GM12878 (cell line): ENCODE measurements around the gene SEMA3B. TPM values are rescaled to one million over a fixed set of nuclear protein-coding genes. Genes with fewer than 3 reads are reported as not detected.

Source experiments
- ATAC-seq: fragments of 200-7000 bp; cut with Tn5 transposase; 3 replicates; pipeline ENCODE4 v1.9.1; 2020; ENCODE audit warnings: mild to moderate bottlenecking, moderate library complexity
- BruUV-seq: library from RNA; stranded (reverse); fragments of 400-500 nt; replicated peaks from 2 replicates; lab custom pipeline; 2021; lab: Mats Ljungman, UMichigan
- CTCF ChIA-PET: fragments of 300-600 bp; sonication (Branson Sonifier 250); formaldehyde crosslinking; extraction: SDS; loops from one replicate; lab custom pipeline; 2021; ENCODE audit warnings: inconsistent platforms; lab: Yijun Ruan, JAX
- POLR2A ChIA-PET: fragments of 350-600 bp; formaldehyde crosslinking; extraction: SDS; loops from one replicate; lab custom pipeline; 2021; ENCODE audit warnings: inconsistent platforms; lab: Charles Lee
- RAD21 ChIA-PET: fragments of 300-600 bp; sonication (Branson Sonifier 250); formaldehyde crosslinking; loops from one replicate; lab custom pipeline; 2023; ENCODE audit warnings: antibody characterized with exemption; ENCODE audit not compliant: unreplicated experiment; lab: Charles Lee
- SMC1A ChIA-PET: fragments of 300-600 bp; sonication (Branson Sonifier 250); formaldehyde crosslinking; loops from one replicate; lab custom pipeline; 2023; ENCODE audit not compliant: unreplicated experiment, uncharacterized antibody; lab: Charles Lee
- DNase-seq: peaks from one replicate; pipeline ENCODE4 v3.0.0-alpha.2; 2011; ENCODE audit warnings: low read depth, low spot score
- FAIRE-seq: peaks from 3 replicates; lab custom pipeline; 2011; peaks lifted over from hg19 to GRCh38; lab: Jason Lieb, UNC
- H2AFZ ChIP-seq: 2 replicates; pipeline ENCODE4 v1.6.0; 2011; ENCODE audit warnings: low read depth, low read length, control low read depth; ENCODE audit not compliant: control insufficient read depth
- H3K27ac ChIP-seq: 2 replicates; pipeline ENCODE4 v1.5.1; 2011; ENCODE audit warnings: control low read depth; ENCODE audit not compliant: control insufficient read depth, insufficient read depth
- H3K27me3 ChIP-seq, 2 experiments: replicated peaks in 1 of 2; 2 replicates each; pipeline versions ENCODE4 v1.6.0 to v1.6.1; 2011; ENCODE audit warnings: low read length in 1 of 2; ENCODE audit not compliant: control insufficient read depth in 2 of 2, insufficient read depth in 2 of 2
- H3K36me3 ChIP-seq, 2 experiments: 2 replicates each; pipeline ENCODE4 v1.5.1; 2011; ENCODE audit warnings: low read length in 1 of 2; ENCODE audit not compliant: control insufficient read depth in 2 of 2, insufficient read depth in 2 of 2
- H3K4me1 ChIP-seq: 2 replicates; pipeline ENCODE4 v1.6.1; 2011; ENCODE audit warnings: mild to moderate bottlenecking, low read length, moderate library complexity, mixed read lengths; ENCODE audit not compliant: control insufficient read depth, insufficient read depth
- H3K4me2 ChIP-seq: 2 replicates; pipeline ENCODE4 v1.6.0; 2011; ENCODE audit warnings: control low read depth; ENCODE audit not compliant: control insufficient read depth, insufficient read depth
- H3K4me3 ChIP-seq: fragments of 200-600 bp; sonication (generic); 2 replicates; pipeline ENCODE4 v1.5.1; 2016
- H3K79me2 ChIP-seq: 2 replicates; pipeline ENCODE4 v1.6.0; 2011; ENCODE audit warnings: low read length; ENCODE audit not compliant: control insufficient read depth, insufficient read depth
- H3K9ac ChIP-seq: 2 replicates; pipeline ENCODE4 v1.8.0; 2011; ENCODE audit warnings: low read length, control low read depth, mixed read lengths; ENCODE audit not compliant: control insufficient read depth, insufficient read depth
- H3K9me3 ChIP-seq: replicated peaks from 3 replicates; pipeline ENCODE4 v1.5.1; 2011; ENCODE audit warnings: mild to moderate bottlenecking, low read length; ENCODE audit not compliant: control insufficient read depth, insufficient read depth
- H4K20me1 ChIP-seq: 2 replicates; pipeline ENCODE4 v1.6.0; 2011; ENCODE audit not compliant: control insufficient read depth, insufficient read depth
- HCFC1 ChIP-seq: fragments of 150-350 bp; IDR thresholded peaks from 2 replicates; pipeline ENCODE4 v1.6.1; 2014; ENCODE audit warnings: low read length
- NBN ChIP-seq: fragments of 450-650 bp; IDR thresholded peaks from 2 replicates; pipeline ENCODE4 v1.6.1; 2016
- SUPT20H ChIP-seq: IDR thresholded peaks from 2 replicates; pipeline ENCODE4 v1.6.1; 2011; ENCODE audit warnings: low read depth, mild to moderate bottlenecking, low read length, moderate library complexity, borderline replicate concordance; ENCODE audit not compliant: control insufficient read depth
- WRNIP1 ChIP-seq: IDR thresholded peaks from 2 replicates; pipeline ENCODE4 v1.6.1; 2011; ENCODE audit warnings: low read depth, low read length, improper control_type of control experiment, borderline replicate concordance
- WGBS: methylation state at CpG from one replicate; pipeline ENCODE4 v1.1.6; 2016; ENCODE audit warnings: low lambda C conversion rate; ENCODE audit not compliant: insufficient replicate concordance, insufficient coverage; ENCODE audit errors: missing lambda C conversion rate; 5-methylcytosine and 5-hydroxymethylcytosine counted together
- in situ Hi-C: fragments of 300-500 bp; cut with MboI; formaldehyde crosslinking; loops from 9 replicates; pipeline ENCODE4 v1.14.3; 2018; ENCODE audit warnings: mixed read lengths
- intact Hi-C: fragments of 100-400 bp; cut with micrococcal nuclease; formaldehyde crosslinking; loops from one replicate; pipeline ENCODE4 v1.14.2; 2022; ENCODE audit not compliant: unreplicated experiment
- polyA plus RNA-seq, 11 experiments: library from polyadenylated mRNA; depleted of rRNA in 4 of 11; unstranded in 6 of 11; stranded (reverse) in 5 of 11; fragments of >200 nt; fragmentation: Nextera tagmentation in 4 of 11; fragmentation: Illumina TruSeq in 1 of 11; extraction: Ambion mirVana in 4 of 11; extraction: Trizol in 1 of 11; gene quantifications; 1 replicate in 1 of 11; 2 replicates in 10 of 11; pipeline versions ENCODE4 v1.2.1 to v1.2.3, GENCODE V29; 2011 to 2016; ENCODE audit warnings: inconsistent platforms in 2 of 11, missing spikeins in 2 of 11, low read depth in 1 of 11
- total RNA-seq, 4 experiments: library from RNA; depleted of rRNA in 3 of 4; stranded (reverse); fragments of >200 nt in 3 of 4; fragmentation: Illumina TruSeq in 1 of 4; extraction: Trizol in 1 of 4; gene quantifications; 2 replicates each; pipeline versions ENCODE4 v1.2.1 to v1.2.3, GENCODE V29; 2013 to 2021
- TF ChIP-seq, protein P1 (sequence below): IDR thresholded peaks from 2 replicates; pipeline ENCODE4 v1.6.1; 2012; ENCODE audit warnings: improper control_type of control experiment, low read depth, low read length; ENCODE audit not compliant: insufficient replicate concordance

Gene SEMA3B
- total and polyA plus RNA-seq, 10 of the 15 experiments (the other 5 are each of a cell fraction or from before 2014, with no cell fraction given) = 0.06 to 0.59 (median 0.14) TPM; not detected in 2

DNA sequence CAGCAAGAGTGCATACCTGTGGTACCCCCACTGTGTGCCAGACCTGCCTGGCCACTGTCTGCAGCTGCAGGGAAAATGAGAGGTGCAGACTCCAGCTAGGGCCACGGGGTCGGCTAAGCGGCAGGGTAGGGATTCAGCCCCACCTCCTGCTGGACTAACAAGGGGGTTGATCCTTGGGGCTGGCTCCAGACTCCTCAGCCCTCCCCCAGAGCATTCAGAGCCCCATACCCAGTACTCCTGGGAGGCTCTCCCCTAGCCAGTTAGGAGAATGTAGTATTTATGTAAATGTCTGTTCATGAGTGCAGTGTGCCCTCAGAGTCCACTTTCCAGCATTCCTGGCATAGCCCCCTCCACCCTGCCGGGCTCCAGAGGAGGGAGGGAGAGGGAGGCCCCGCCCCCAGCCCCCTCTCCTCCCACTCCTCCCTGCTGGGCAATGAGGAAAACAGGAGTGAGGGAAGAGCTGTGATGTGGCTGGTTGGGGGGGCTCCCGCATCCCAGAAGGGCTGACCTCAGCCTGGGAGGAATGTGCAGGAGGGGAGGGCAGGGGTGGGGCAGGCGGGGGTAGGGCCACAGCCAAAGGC lies 4.5 kb upstream of the SEMA3B start:
- Histone ChIP-seq H3K4me2 (no peak overlapping the region), H3K4me1 (peaks cover 13% of the 10 kb centered on the region), H3K27ac (no peak overlapping the region), H4K20me1 (no peaks in the 10 kb centered on the region), H3K4me3 (no peak overlapping the region), H3K27me3 (peaks cover 0 to 4% of the 10 kb centered on the region in 2 experiments; a peak in 1 of 4 replicates), H3K79me2 (no peaks in the 10 kb centered on the region), H2AFZ (no peak overlapping the region), H3K9ac (no peak overlapping the region), H3K36me3 (no peaks in the 10 kb centered on the region), H3K9me3 (no peaks in the 10 kb centered on the region)
- CTCF ChIA-PET = interaction anchor here (1.0 to 1.1 kb wide), 2 partner anchors 18 to 70 kb away, joined by 3 to 4 read pairs; no protein-coding TSS in a partner anchor
- ATAC-seq (no peak), DNase-seq (no peak), FAIRE-seq (no peak)
- in situ Hi-C loops = no loop called here
- no peak for TF ChIP-seq HCFC1
- no TSS peak for BruUV-seq
- POLR2A ChIA-PET = no interaction called here
- SMC1A ChIA-PET = no interaction called here
- intact Hi-C loops = no loop called here
- RAD21 ChIA-PET = interaction anchor here (1.7 kb wide), 1 partner anchor 18 kb away, joined by 5 read pairs; no protein-coding TSS in a partner anchor
- 50% methylated on average over 5 of the region's 7 CpGs for WGBS

DNA sequence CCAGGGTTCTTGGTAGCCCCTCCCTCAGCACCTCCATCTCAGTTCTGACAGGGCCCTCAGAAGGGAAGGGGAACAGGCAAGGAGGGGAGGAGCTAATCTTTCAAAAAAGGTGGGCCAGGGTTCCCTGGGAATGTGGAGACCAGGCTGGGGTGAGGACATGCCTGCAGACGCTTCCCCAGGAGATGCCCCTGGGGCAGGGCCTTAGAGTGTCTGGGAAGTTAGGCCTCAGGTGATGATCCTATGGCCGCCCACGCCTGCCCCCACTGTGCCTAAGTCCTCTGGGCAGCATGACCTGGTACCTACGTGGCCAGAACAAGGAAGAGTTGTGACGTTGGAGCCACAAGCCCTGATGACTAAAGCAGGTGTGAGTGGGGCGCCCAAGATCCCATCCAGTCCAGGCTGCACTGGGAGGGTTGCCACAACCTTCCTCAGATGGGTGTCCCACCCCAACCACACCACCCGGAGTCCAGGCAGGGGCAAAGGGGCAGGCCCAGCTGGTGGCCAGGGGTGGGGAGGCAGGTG lies 3.9 kb upstream of the SEMA3B start:
- SMC1A ChIA-PET = no interaction called here
- Histone ChIP-seq H3K36me3 (no peaks in the 10 kb centered on the region), H2AFZ (no peak overlapping the region), H4K20me1 (no peaks in the 10 kb centered on the region), H3K4me2 (no peak overlapping the region), H3K9me3 (no peaks in the 10 kb centered on the region), H3K4me1 (peaks cover 9% of the 10 kb centered on the region), H3K9ac (no peak overlapping the region), H3K4me3 (no peak overlapping the region), H3K27me3 (peaks cover 0 to 4% of the 10 kb centered on the region in 2 experiments; a peak in 1 of 4 replicates), H3K79me2 (no peaks in the 10 kb centered on the region), H3K27ac (no peak overlapping the region)
- 18% methylated on average over 7 of the region's 7 CpGs for WGBS
- no peak for ATAC-seq
- in situ Hi-C loops (no loop called here), intact Hi-C loops (no loop called here)
- no TSS peak for BruUV-seq
- RAD21 ChIA-PET = no interaction called here
- FAIRE-seq = no peak
- TF ChIP-seq, protein P1, sequence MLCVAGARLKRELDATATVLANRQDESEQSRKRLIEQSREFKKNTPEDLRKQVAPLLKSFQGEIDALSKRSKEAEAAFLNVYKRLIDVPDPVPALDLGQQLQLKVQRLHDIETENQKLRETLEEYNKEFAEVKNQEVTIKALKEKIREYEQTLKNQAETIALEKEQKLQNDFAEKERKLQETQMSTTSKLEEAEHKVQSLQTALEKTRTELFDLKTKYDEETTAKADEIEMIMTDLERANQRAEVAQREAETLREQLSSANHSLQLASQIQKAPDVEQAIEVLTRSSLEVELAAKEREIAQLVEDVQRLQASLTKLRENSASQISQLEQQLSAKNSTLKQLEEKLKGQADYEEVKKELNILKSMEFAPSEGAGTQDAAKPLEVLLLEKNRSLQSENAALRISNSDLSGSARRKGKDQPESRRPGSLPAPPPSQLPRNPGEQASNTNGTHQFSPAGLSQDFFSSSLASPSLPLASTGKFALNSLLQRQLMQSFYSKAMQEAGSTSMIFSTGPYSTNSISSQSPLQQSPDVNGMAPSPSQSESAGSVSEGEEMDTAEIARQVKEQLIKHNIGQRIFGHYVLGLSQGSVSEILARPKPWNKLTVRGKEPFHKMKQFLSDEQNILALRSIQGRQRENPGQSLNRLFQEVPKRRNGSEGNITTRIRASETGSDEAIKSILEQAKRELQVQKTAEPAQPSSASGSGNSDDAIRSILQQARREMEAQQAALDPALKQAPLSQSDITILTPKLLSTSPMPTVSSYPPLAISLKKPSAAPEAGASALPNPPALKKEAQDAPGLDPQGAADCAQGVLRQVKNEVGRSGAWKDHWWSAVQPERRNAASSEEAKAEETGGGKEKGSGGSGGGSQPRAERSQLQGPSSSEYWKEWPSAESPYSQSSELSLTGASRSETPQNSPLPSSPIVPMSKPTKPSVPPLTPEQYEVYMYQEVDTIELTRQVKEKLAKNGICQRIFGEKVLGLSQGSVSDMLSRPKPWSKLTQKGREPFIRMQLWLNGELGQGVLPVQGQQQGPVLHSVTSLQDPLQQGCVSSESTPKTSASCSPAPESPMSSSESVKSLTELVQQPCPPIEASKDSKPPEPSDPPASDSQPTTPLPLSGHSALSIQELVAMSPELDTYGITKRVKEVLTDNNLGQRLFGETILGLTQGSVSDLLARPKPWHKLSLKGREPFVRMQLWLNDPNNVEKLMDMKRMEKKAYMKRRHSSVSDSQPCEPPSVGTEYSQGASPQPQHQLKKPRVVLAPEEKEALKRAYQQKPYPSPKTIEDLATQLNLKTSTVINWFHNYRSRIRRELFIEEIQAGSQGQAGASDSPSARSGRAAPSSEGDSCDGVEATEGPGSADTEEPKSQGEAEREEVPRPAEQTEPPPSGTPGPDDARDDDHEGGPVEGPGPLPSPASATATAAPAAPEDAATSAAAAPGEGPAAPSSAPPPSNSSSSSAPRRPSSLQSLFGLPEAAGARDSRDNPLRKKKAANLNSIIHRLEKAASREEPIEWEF = no peak
- no peak for TF ChIP-seq NBN
- no peak for TF ChIP-seq WRNIP1
- TF ChIP-seq SUPT20H = no peak
- POLR2A ChIA-PET = no interaction called here
- CTCF ChIA-PET = no interaction called here
- no peak for DNase-seq
